ENCODE results near the gene TBC1D14. TPM values are rescaled to one million over a fixed set of nuclear protein-coding genes. Genes with fewer than 3 reads are reported as not detected.
A peak's percentile ranks its signal among the peaks of the same experiment; 100 is the strongest.

The TBC1D14 gene
- total RNA-seq, 1 donor from 2014 or later: 30.0 TPM

DNA sequence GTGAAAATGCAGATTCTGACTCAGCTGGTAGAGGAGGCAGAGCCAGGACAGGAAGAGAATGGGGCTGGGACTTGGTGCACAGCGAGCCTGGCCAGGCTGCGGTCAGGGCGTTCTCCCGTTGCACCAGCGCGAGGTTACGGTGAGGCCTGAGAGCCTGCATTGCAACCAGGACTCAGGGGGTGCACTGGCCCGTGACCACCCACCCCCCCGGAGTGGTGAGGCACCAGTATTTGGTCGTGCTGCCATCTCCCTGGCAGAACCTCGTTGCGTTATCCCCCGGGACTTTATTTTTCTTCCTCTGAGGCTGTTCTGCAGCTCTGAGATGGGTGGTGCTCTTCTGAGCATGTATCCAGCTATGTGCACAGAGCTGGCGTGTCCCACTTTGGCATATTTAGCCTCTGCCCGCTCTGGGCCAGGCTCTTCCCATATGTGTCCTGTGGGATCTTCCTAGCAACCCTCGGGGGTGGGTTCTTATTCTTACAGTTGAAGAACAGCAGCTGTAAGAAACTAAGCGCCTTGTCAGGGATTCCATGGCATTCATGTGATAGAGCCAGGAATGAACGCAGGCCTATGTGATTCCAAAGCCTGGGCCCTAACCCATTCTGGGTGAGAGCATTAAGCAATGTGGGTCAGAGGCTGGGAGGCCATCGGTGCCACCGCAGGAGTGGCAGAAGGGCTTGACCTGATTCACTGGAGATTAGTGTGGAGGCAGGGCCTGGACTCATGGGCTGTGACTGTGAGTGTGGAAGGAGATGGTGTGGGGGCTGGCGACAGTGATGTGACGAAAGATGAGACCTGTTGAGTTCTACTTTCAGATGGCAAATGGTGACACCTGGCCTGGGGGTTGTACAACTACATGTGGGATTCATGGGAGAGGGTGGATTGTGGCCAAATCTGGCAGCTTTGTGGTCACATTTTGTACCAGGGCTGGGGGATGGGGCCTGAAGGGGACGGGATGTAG lies 136.6 kb downstream of the TBC1D14 start:
- no peak for DNase-seq

DNA sequence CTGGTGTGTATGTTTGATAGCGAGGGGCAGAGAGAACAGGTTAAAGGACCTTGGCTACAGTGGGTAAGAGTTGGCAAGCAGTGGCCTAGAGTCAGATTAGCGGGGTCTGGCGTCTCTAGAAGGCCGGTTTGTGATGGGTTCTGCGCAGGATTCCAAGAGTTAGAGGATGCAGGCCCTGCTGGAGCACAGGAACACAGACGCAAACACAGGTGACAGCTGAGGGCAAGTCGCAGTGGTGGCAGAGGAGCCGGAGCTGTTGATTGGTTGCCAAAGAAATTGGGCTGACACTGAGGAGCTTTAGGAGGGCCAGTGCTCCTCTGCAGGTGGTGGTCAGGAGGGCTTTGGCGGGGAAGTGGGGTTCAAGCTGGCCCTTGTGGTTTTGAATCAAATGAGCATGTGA lies 137.3 kb downstream of the TBC1D14 start:
- DNase-seq: no peak

DNA sequence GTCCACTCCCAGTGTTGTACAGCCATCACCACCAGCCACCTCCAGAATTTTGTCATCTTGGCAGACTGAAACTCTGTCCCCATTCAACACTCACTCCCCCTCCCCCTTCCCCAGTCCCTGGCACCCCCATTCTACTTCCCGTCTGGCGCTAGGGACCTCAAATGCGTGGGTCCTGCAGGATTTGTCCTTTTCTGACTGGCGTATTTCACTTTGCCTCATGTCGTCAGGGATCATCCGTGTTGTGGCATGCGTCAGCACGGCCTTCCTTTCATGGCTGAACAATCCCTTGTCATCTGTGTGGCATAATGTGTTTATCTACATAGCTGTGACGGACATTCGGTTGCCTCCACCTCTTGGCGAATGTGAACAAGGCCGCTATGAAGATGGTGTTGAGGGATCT lies 139.0 kb downstream of the TBC1D14 start:
- DNase-seq: no peak

DNA sequence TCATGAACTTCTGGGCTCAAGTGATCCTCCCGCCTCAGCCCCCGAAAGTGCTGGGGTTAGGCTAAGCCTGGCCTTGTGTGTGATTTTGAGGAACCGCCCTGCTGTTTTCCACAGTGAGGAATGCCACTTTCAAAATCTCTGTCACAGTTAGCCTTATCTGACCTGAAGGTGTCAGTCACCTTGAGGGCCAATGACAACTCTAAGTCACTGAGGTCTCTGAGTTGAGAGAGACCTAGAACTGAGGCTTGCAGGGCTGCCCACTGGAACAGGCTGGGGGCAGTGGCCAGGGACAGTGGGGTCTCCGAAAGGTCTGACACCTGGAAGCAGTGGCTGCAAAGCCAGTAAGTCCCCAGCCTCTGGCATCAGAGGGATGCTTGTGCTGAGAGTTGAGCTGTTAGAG lies 139.7 kb downstream of the TBC1D14 start:
- no peak for DNase-seq

DNA sequence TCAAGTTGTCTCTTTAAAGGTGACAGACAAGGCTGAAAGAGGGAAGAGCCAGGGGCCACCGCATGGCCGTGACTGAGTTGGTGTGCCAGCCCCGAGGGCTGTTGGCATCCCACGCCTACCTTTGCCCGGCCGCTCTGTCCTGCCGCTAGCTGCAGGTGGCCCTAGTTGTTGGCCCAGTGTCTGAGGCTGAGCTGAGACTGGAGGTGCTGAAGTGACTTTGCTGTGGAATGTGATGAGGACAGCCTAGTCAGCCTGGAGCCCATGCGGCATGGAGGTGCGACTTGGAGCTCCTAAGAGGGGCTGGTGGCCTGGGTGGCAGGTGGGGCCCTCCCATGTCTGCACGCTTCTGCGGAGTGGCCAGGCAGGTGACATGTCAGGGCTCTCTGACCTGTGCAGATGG lies 140.1 kb downstream of the TBC1D14 start:
- DNase-seq: no peak

DNA sequence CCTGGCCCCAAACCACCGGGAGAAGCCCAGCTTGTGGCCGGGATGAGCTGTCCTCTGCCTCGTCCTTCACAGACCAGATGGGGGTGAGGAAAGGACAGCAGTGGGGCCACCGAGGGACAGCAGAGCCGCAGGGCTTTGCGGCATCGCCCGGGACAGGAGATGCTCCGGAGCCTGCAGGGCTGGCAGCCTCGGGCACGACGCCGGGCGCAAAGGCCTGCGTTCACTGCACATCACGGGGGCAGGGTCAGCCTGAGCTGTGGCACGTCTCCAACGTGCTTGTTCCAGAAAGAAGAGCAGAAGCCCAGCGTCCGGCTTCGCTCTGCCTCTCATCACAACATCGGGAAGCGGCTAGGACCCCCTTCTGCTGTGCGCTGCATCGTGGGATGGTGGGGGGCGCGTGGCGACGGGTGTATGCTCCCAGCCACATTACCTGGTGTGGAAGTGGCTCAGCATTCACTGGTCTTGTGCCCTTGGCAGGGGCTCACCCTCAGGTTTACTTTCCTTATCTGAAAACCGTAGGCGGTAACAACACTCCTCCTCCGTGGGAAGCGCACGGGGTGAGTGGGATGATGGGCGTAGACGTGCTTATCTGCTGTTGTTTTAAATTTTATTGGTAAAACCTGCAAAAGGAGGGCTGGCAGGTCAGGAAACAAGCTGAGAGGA lies 141.0 kb downstream of the TBC1D14 start:
- no peak for DNase-seq

DNA sequence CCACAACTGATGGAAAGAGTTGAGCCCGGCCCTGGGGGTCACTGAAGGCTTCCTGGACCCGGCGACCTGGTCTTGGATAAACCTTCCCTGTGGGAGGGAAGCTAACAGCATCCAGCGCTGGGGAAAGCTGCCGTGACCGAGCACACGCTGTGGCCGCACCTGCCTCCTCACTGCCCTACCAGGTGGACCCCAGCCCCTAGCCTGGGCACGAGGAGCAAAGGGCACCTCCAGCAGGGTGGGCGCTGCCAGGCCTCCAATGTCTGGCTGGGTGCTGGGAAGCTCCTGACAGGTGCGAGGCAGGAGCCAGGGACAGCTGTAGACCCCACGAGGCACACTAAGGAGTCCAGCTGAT lies 141.5 kb downstream of the TBC1D14 start:
- no peak for DNase-seq

DNA sequence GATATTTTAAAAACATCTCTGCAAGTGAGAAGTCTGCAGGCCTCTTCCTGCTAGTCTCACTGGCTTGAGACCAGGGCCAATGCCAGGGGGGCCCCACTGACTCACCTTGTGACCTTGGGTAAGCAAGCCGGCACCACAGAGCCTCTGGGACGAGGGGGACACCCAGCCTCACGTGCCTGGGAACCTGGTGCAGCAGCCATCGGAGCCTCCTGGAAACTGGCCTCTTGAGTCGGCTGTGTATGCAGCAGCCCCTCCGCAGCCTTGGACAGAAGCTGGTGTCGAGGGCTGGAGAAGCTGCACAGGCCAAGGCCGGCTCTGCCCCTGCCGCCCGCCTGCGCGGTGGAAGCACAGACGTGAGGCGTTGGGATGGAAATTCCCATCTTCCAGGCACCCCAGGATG lies 142.3 kb downstream of the TBC1D14 start:
- DNase-seq: no peak

DNA sequence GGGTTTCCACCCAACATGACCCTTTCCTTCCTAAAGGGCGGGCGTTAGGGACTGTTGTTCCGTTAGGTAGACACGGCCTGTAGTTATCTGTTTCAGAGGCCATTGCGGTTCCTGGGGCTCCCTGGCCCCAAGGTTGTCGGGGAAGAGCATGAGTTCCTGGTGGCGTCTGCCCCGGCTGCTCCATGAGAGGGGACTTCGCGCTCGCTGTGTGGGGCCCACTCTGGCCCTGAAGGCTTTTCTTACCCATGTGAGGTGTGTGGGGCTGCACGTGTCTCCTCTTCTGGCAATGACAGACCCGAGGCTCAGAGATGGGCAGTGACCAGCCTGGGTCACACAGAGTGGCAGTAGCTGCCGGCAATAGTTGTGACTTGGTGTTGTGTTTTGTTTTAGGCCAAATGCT lies 142.7 kb downstream of the TBC1D14 start:
- no peak for DNase-seq

DNA sequence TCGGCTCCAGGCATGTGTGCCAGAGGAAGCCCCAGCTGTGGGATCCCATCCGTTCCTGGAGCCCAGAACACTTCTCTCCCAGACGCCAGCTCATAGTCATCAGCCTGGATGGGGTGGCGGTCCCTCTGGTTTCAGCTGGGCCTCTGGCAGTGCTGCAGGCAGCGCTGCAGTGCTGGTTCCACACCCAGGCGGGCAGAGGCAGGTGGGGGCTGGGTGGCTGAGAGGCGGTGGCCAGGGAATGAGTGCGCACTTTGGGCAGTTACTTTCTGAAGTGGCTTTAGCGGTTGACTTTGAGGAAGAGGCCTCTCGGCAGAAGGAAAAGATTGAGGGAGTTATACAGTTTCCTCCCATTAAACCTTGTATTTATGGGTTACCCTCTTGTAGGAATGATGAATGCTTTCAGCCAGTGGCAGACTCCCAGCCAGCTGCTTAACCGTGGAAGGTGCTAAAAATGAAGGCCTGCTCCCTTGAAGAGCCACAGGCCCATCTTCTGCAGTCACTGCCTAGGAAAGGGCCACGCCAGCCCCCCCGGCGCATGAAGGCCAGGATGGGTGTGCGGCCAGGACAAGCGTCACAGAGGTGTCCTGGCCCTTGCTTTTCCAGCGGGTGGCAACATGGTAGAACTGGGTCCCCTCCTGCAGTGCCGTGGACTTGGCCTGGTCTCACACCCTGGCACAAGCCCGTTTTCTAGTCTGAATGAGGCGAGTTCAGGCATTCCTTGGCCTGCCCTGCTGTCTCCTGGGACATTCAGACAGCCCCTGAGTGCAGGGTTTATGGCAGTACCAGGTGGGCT lies 143.5 kb downstream of the TBC1D14 start:
- DNase-seq: peak; percentile 41

DNA sequence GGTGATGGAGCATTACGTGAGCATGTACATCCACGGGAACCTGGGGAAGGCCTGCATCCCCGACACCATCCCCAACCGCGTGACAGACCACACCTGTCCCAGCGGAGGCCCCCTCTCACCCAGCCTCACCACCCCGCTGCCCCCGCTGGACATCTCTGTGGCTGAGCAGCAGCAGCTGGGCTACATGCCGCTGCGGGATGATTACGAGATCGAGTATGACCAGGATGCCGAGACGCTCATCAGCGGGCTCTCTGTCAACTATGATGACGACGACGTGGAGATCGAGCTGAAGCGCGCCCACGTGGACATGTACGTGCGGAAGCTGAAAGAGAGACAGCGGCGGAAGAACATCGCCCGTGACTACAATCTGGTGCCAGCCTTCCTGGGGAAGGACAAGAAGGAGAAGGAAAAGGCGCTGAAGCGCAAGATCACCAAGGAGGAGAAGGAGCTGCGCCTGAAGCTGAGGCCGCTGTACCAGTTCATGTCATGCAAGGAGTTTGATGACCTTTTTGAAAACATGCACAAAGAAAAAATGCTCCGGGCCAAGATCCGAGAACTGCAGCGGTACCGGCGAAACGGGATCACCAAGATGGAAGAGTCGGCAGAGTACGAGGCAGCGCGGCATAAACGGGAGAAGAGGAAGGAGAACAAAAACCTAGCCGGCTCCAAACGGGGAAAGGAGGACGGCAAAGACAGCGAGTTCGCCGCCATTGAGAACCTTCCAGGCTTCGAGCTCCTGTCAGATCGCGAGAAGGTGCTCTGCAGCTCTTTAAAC lies 144.7 kb downstream of the TBC1D14 start:
- DNase-seq: no peak

DNA sequence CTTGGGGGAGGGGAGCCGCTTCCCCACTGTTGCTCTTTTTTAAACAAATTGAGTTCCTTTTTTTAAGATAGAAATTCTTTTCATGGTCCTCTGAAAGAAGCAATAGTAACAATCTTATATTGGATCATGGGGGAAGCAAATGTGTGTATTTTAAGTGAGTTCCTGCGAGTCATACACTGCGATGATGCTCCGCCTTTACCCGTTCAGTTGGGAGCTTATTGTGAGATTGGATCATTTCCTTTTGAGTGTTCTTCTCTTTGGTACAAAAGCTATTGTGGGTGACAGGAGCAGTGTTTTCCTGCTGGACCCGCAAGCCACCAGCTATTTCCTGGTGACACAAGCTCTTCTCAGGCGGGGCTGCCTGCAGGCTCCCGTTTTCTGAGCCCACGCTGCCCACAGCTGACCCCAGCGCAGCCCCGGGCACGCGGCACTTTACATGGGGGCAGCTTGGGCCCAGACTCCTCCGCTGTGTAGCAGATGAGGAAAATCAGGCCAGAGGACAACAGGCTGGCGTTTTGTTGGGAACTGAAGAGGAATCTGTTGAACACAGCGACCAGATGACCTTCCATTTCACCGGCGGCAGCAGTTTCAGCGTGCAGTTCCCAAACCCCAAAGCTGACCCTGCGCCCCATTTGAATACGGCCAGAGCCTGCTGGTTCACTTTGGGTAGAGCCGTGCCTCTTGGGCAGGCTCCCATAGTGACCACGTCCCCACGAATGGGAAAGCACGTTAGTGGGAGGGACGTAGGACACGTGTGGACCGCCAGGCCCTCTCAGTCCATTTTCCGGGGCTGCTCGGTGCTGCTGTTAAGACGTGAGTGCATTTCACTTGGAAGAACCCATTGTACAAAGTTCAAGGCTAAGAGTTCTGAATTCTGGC lies 145.7 kb downstream of the TBC1D14 start:
- DNase-seq: peak; percentile 67

DNA sequence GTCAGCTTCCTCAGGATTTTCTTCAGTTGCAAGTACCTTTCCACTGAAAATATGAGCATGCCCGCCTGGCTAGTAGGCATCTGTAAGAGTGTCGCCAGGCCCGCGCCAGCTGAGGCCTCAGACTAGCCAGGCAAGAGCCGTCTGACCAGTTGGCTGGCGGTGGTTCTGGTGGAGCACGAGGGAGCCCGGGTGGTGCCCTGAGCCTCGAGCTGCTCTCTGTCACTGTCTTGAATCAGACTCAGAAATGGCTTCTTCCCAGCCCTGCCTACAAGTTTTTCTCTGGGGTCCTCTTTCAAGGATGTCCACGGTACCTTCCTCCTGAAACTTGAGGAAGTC lies 146.3 kb downstream of the TBC1D14 start:
- no peak for DNase-seq

DNA sequence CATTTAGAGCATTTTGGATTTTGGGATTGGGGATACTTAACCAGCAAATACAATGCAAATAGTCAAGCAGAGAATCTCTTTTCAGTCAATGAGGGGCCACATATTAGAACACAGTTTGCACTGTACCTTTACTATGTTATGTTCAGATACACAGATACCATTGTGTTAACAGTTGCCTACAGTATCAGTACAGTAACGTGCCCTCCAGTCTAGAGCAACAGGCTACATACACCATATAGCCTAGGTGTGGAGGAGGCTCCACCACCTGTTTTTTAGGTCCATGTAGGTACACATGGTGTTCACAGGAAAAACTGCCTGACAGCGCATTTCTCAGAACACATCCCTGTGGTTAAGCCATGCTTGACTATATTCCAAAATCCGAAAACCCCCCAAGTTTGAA lies 149.2 kb downstream of the TBC1D14 start:
- no peak for DNase-seq

DNA sequence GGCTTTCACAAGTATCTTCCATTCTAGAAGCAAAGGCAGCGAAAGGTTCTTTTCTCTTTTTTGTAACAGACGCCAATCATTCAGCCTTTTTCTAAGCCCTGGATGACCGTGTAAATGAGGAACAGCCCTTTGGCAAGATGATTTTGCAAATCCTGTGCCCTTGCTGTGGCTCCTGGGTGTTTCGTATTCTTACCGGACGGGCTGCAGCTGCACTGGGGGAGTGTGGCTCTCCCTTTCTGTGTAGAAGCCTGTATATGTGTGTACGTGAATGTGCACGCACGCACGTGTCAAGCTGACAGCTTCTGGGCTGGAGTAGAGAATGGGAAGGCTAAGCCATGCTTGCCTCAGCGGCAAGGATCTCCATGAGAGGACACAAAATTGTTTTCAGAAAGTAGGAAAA lies 150.0 kb downstream of the TBC1D14 start:
- DNase-seq: no peak

DNA sequence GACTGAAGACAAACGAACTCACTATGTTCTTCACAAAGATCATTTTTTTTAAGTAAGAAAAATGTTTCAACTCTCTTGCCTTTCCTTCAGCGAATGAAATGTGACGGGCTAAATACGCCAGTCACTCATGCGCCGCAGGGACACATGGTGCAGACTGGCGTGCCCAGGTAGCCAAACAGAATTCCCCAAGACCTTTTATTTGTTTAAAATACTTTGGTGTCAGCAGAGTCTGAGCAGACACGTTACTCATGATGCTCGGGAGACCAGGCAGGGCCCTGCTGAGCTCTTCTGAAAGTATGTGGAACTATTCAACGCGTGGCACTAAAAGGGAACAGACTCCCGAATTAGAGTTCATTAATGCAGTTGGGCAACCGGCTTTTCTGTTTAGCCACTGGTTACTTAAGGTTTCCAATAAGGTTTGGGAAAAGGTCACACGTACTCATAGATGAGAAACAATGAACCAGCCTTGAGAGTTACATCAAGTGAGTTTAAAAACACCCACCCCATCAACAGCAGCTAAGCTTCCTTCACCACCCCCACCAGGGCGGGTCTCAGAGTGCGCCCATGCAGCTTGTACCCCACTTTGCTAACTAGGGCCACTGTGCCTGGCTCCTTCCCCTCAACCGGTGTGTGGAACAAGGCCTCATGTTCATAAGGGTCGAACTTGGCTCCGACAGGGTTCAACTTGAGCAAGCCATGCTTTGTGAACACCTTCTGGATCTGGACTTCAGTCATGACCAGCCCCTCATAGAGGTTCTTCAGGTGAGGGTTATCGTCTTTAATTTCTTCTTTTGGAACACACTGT lies 150.9 kb downstream of the TBC1D14 start:
- DNase-seq: no peak

DNA sequence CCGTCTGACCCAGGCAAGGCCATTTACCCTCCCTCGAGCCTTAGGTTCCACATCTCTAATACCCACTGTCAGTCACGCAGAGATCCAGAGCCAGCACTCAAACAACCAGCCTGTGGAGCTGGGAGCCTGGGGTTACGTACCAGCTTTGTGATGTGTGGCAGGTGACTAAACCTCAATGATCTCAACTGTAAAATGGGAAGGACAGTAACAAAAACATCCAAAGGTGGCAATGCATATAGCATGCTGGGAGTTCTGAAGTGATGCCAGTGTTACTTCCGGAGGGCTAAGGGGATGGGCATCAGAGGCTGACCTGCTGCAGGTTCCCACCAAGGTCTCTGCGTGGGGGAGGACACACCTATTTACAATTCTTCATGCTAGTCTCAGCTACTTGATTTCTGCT lies 152.2 kb downstream of the TBC1D14 start:
- no peak for DNase-seq

DNA sequence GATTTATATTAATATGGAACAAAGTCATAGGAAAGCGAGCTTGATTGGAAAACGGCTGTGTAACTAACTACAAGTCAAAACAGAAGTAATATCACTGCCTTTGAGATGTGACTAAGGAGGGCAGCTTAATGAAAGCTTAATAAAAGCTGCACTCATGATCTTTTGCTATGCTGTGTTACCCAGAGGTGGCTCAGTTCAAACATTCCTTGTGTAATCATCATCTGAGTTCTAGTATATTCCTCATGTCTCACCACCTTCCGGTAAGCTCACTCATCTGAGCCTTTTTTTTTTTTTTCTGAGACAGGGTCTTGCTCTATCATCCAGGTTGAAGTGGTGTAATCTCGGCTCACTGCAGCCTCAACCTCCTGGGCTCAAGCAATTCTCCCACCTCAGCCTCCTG lies 153.2 kb downstream of the TBC1D14 start:
- DNase-seq: no peak

DNA sequence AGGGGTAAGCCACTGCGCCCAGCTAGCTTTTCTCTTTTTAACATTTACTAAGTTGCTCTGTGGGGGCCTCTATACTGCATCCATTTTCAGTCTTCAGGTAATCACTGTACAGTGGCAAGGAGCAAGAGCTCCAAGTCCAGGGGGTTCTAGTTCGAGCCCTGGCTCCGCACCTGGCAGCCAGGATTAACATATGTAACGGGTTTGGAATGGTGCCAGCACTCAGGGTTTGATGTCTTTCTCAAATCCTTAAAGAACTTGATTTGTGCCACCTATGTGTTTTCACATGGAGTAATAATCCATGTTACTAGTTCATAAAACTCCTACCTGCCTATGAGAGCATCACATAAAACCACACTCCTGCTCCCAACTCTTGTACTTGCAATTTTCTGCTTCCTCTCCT lies 153.7 kb downstream of the TBC1D14 start:
- no peak for DNase-seq

DNA sequence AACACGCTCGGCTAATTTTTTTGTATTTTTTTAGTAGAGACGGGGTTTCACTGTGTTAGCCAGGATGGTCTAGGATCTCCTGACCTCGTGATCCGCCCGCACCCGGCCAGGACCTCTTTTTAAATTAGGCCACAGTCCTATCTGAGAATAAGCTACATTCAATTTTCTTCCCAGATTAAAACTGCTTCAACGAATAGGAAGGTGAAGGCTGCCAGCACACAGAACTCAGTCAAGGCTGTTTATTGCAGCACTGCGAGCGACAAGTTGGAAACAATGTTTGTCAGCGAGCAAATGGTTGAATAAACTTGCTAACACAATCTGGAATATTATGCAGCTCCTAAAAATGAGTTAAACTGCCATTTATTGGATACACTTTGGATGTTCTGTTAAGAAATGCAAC lies 156.4 kb downstream of the TBC1D14 start:
- no peak for DNase-seq

DNA sequence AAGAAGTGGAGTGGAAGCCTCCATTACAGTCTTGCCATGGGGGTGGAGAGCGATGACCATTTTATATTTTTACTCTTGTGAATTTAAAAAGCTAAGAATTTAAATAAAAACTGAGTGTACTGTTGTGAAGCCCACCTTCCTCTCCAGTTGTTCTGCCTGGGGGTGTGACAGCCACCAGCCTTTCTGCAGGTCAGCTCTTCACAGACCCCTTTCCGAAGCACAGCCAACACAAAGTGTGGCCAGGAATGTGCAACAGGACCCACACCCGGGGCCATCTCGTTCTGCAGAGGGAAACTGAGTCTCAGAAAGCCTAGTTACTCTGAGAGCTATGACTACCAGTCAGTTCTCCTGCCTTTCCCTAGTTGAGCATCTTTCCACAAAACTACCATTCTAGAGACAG lies 156.9 kb downstream of the TBC1D14 start:
- no peak for DNase-seq
